ENCODE measurements around the gene RAD51B.
"Not testable (repeated sequence)": the region's sequence is repeated elsewhere in the genome, so short reads cannot be mapped to it uniquely, and the experiment has no call there.

The RAD51B gene

GRCh38 chr14:67819563-67820421 lies at the start of gene RAD51B:
TSS of gene RAD51B (plus strand) at chr14:67819779.
- peak; percentile 93 for DNase-seq (ENCODE audit: low read depth)

GRCh38 chr14:67773844-67774377 lies 45.7 kb upstream of the RAD51B start:
- DNase-seq (ENCODE audit: low read depth), result peak; percentile 40

GRCh38 chr14:67776653-67777322 lies 42.8 kb upstream of the RAD51B start:
- no peak for DNase-seq (ENCODE audit: low read depth)

GRCh38 chr14:67778792-67779191 lies 40.8 kb upstream of the RAD51B start:
- no peak for DNase-seq (ENCODE audit: low read depth)

- no peak for DNase-seq (ENCODE audit: low read depth)
These were observed 37.5 kb upstream of the RAD51B start for GRCh38 chr14:67782090-67782489.

GRCh38 chr14:67784244-67784823 lies 35.2 kb upstream of the RAD51B start:
- DNase-seq (ENCODE audit: low read depth), result no peak

GRCh38 chr14:67785270-67786109 lies 34.1 kb upstream of the RAD51B start:
- DNase-seq (ENCODE audit: low read depth), result no peak

- DNase-seq (ENCODE audit: low read depth), result no peak
These were observed 31.9 kb upstream of the RAD51B start for GRCh38 chr14:67787673-67788072.

- DNase-seq (ENCODE audit: low read depth), result no peak
These were observed 20.8 kb upstream of the RAD51B start for GRCh38 chr14:67798731-67799130.

GRCh38 chr14:67800743-67801142 lies 18.8 kb upstream of the RAD51B start:
- DNase-seq (ENCODE audit: low read depth), result no peak

GRCh38 chr14:67806246-67806645 lies 13.3 kb upstream of the RAD51B start:
- no peak for DNase-seq (ENCODE audit: low read depth)

GRCh38 chr14:67814821-67815220 lies 4.8 kb upstream of the RAD51B start:
- no peak for DNase-seq (ENCODE audit: low read depth)

- DNase-seq (ENCODE audit: low read depth), result peak; percentile 58
These were observed 3.9 kb upstream of the RAD51B start for GRCh38 chr14:67815573-67816225.

GRCh38 chr14:67816326-67817002 lies 3.1 kb upstream of the RAD51B start, which contains the start of gene ZFYVE26:
TSS of gene ZFYVE26 (minus strand) at chr14:67816590. CDS start at chr14:67815963, 627 bp downstream.
- DNase-seq (ENCODE audit: low read depth), result peak; percentile 98

GRCh38 chr14:67817750-67818438 lies 1.7 kb upstream of the RAD51B start:
- no peak for DNase-seq (ENCODE audit: low read depth)

GRCh38 chr14:67818476-67818875 lies 1.1 kb upstream of the RAD51B start:
- DNase-seq (ENCODE audit: low read depth), result not testable (repeated sequence)

GRCh38 chr14:67820428-67820971 lies 921 bp downstream of the RAD51B start:
- peak; percentile 80 for DNase-seq (ENCODE audit: low read depth)

- no peak for DNase-seq (ENCODE audit: low read depth)
These were observed 1.5 kb downstream of the RAD51B start for GRCh38 chr14:67821121-67821520.

- DNase-seq (ENCODE audit: low read depth), result no peak
These were observed 11.5 kb downstream of the RAD51B start for GRCh38 chr14:67831113-67831512.

GRCh38 chr14:67833403-67833802 lies 13.8 kb downstream of the RAD51B start:
- no peak for DNase-seq (ENCODE audit: low read depth)
